H9 (cell line): ENCODE data around the gene IMMP2L. TPM values are rescaled to one million over a fixed set of nuclear protein-coding genes. Genes with fewer than 3 reads are reported as not detected.

ENCODE experiments used
- DNase-seq: peaks from one replicate; pipeline ENCODE4 v3.0.0-alpha.2; 2017
- H2AFZ ChIP-seq: one replicate; pipeline ENCODE4 v1.6.1; 2013; ENCODE audit warnings: mild to moderate bottlenecking, low read length, control low read depth, moderate library complexity
- H2AK5ac ChIP-seq: 2 replicates; pipeline ENCODE4 v1.6.1; 2013; ENCODE audit warnings: low read length, control low read depth, mixed read lengths; ENCODE audit not compliant: insufficient read length
- H2BK120ac ChIP-seq: one replicate; pipeline ENCODE4 v1.6.1; 2013; ENCODE audit warnings: low read depth, mild to moderate bottlenecking, low read length, control low read depth, inconsistent platforms; ENCODE audit not compliant: poor library complexity, severe bottlenecking
- H2BK12ac ChIP-seq: 2 replicates; pipeline ENCODE4 v1.6.1; 2013; ENCODE audit warnings: low read length, control low read depth, mixed read lengths, low read depth; ENCODE audit not compliant: insufficient read length
- H2BK15ac ChIP-seq: 2 replicates; pipeline ENCODE4 v1.6.1; 2013; ENCODE audit warnings: low read depth, low read length, control low read depth
- H2BK20ac ChIP-seq: one replicate; pipeline ENCODE4 v1.6.1; 2013; ENCODE audit warnings: low read depth, mild to moderate bottlenecking, low read length, control low read depth, inconsistent platforms; ENCODE audit not compliant: poor library complexity, severe bottlenecking
- H2BK5ac ChIP-seq: 2 replicates; pipeline ENCODE4 v1.6.1; 2013; ENCODE audit warnings: low read length, control low read depth, mixed read lengths; ENCODE audit not compliant: insufficient read length
- H3K14ac ChIP-seq: 2 replicates; pipeline ENCODE4 v1.6.1; 2013; ENCODE audit warnings: low read length, control low read depth; ENCODE audit not compliant: insufficient read depth
- H3K18ac ChIP-seq: 2 replicates; pipeline ENCODE4 v1.6.1; 2013; ENCODE audit warnings: low read depth, mild to moderate bottlenecking, mixed read lengths, low read length, control low read depth; ENCODE audit not compliant: insufficient read length
- H3K23ac ChIP-seq: 2 replicates; pipeline ENCODE4 v1.6.1; 2013; ENCODE audit warnings: low read length, control low read depth, mixed read lengths, low read depth; ENCODE audit not compliant: insufficient read length
- H3K23me2 ChIP-seq: 2 replicates; pipeline ENCODE4 v1.6.1; 2013; ENCODE audit warnings: low read depth, mild to moderate bottlenecking, mixed read lengths, low read length, control low read depth; ENCODE audit not compliant: insufficient read length, poor library complexity, severe bottlenecking
- H3K27ac ChIP-seq: 2 replicates; pipeline ENCODE4 v1.5.1; 2013; ENCODE audit warnings: low read length, control low read depth, mixed read lengths, low read depth; ENCODE audit not compliant: insufficient read length
- H3K27me3 ChIP-seq: 2 replicates; pipeline ENCODE4 v1.6.1; 2013; ENCODE audit warnings: low read length, control low read depth, inconsistent platforms; ENCODE audit not compliant: insufficient read depth
- H3K4ac ChIP-seq: 2 replicates; pipeline ENCODE4 v1.6.1; 2013; ENCODE audit warnings: low read depth, mild to moderate bottlenecking, control low read depth, inconsistent platforms, low read length, moderate library complexity
- H3K4me1 ChIP-seq: 2 replicates; pipeline ENCODE4 v1.6.1; 2013; ENCODE audit warnings: low read length, control low read depth, inconsistent platforms; ENCODE audit not compliant: insufficient read depth
- H3K4me2 ChIP-seq: 2 replicates; pipeline ENCODE4 v1.6.1; 2013; ENCODE audit warnings: low read length, control low read depth, mixed read lengths; ENCODE audit not compliant: insufficient read length, insufficient read depth
- H3K56ac ChIP-seq: 2 replicates; pipeline ENCODE4 v1.6.1; 2013; ENCODE audit warnings: low read depth, mild to moderate bottlenecking, mixed read lengths, low read length, control low read depth; ENCODE audit not compliant: insufficient read length
- H3K79me1 ChIP-seq: 2 replicates; pipeline ENCODE4 v1.6.1; 2013; ENCODE audit warnings: low read depth, mild to moderate bottlenecking, moderate library complexity, low read length, control low read depth, inconsistent platforms; ENCODE audit not compliant: insufficient read depth, poor library complexity, severe bottlenecking
- H3K79me2 ChIP-seq: 2 replicates; pipeline ENCODE4 v1.6.1; 2013; ENCODE audit warnings: low read length, control low read depth, inconsistent platforms; ENCODE audit not compliant: insufficient read depth
- H3K9ac ChIP-seq: 2 replicates; pipeline ENCODE4 v1.6.1; 2013; ENCODE audit warnings: low read length, control low read depth, mixed read lengths; ENCODE audit not compliant: insufficient read length; ENCODE audit errors: extremely low read depth
- H3K9me3 ChIP-seq: one replicate; pipeline ENCODE4 v1.6.1; 2013; ENCODE audit warnings: low read depth, low read length, inconsistent platforms; ENCODE audit not compliant: control insufficient read depth
- H3T11ph ChIP-seq: one replicate; pipeline ENCODE4 v1.6.1; 2013; ENCODE audit warnings: mild to moderate bottlenecking, low read length, control low read depth, inconsistent platforms
- H4K20me1 ChIP-seq: one replicate; pipeline ENCODE4 v1.6.1; 2013; ENCODE audit not compliant: control insufficient read depth, insufficient read length, insufficient read depth
- H4K5ac ChIP-seq: 2 replicates; pipeline ENCODE4 v1.6.1; 2013; ENCODE audit warnings: low read depth, mild to moderate bottlenecking, mixed read lengths, low read length, control low read depth; ENCODE audit not compliant: insufficient read length
- H4K8ac ChIP-seq: replicated peaks from 2 replicates; pipeline ENCODE4 v1.6.1; 2013; ENCODE audit warnings: low read length, control low read depth, mixed read lengths, low read depth; ENCODE audit not compliant: insufficient read length
- H4K91ac ChIP-seq: 2 replicates; pipeline ENCODE4 v1.6.1; 2013; ENCODE audit warnings: low read depth, mild to moderate bottlenecking, moderate library complexity, mixed read lengths, low read length, control low read depth; ENCODE audit not compliant: insufficient read length
- H3K27ac Mint-ChIP-seq, 3 experiments: 2 replicates in 2 of 3; 3 replicates in 1 of 3; pipeline ENCODE4 v1.8.0; 2020 to 2021; ENCODE audit warnings: mixed read lengths in 3 of 3, mild to moderate bottlenecking in 1 of 3, moderate library complexity in 1 of 3
- H3K27me3 Mint-ChIP-seq: 2 replicates; pipeline ENCODE4 v1.8.0; 2021; ENCODE audit warnings: low read depth, mild to moderate bottlenecking, moderate library complexity, mixed read lengths
- H3K36me3 Mint-ChIP-seq, 3 experiments: 2 replicates in 2 of 3; 3 replicates in 1 of 3; pipeline ENCODE4 v1.8.0; 2020 to 2021; ENCODE audit warnings: low read depth in 3 of 3, mixed read lengths in 3 of 3; ENCODE audit not compliant: insufficient read depth in 1 of 3
- H3K4me1 Mint-ChIP-seq, 2 experiments: 2 replicates each; pipeline ENCODE4 v1.8.0; 2020; ENCODE audit warnings: mixed read lengths in 2 of 2
- H3K4me3 Mint-ChIP-seq, 2 experiments: 2 replicates in 1 of 2; 3 replicates in 1 of 2; pipeline ENCODE4 v1.8.0; 2020 to 2021; ENCODE audit warnings: mild to moderate bottlenecking in 2 of 2, mixed read lengths in 2 of 2, moderate library complexity in 1 of 2
- H3K9me3 Mint-ChIP-seq, 2 experiments: 2 replicates in 1 of 2; 3 replicates in 1 of 2; pipeline ENCODE4 v1.8.0; 2020; ENCODE audit warnings: mild to moderate bottlenecking in 2 of 2, mixed read lengths in 2 of 2, moderate library complexity in 1 of 2
- CTCF ChIP-seq: fragments of 200-600 bp; sonication (generic); conservative IDR thresholded peaks from 3 replicates; pipeline ENCODE4 v1.8.0; 2021; ENCODE audit warnings: antibody characterized with exemption, mild to moderate bottlenecking
- WGBS: extraction: QIAGEN DNeasy Blood & Tissue Kit; methylation state at CpG from one replicate; pipeline ENCODE4 v1.1.7; 2013; ENCODE audit warnings: missing lambda C conversion rate, low lambda C conversion rate, mixed read lengths; ENCODE audit not compliant: insufficient read length; ENCODE audit errors: extremely low coverage; 5-methylcytosine and 5-hydroxymethylcytosine counted together
- total RNA-seq: library from RNA; stranded (reverse); gene quantifications from 2 replicates; pipeline ENCODE4 v1.2.1, GENCODE V29; 2021

IMMP2L gene
- total RNA-seq, 1 experiment from 2014 or later: 14.7 TPM

DNA sequence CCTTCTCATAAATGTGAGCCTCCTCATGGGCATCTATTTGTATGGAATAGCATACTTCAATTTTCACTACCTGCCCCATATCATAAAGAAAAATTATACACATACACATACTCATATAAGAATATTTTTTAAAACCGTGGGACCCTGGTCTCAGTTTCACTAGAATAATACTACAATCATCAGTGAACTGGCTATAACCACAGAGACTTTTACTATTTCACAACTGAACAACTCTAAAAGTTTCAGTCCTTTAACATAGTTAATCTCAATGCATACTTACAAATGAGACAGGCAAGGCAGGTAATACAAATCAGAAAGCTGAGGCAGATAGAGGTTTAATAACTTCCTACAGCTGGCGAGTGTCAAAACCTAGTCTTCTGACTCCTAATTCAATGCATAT is 388.3 kb downstream of the IMMP2L start:
- no peak for TF ChIP-seq CTCF
- Histone ChIP-seq H2BK15ac (no peak overlapping the region), H3K23ac (no peak overlapping the region), H3K23me2 (no peaks in the 10 kb centered on the region), H2AK5ac (no peak overlapping the region), H4K20me1 (no peaks in the 10 kb centered on the region), H3K18ac (no peak overlapping the region), H4K91ac (no peak overlapping the region), H3K27me3 (no peaks in the 10 kb centered on the region), H3K79me2 (no peaks in the 10 kb centered on the region), H2AFZ (no peak overlapping the region), H2BK12ac (no peak overlapping the region), H2BK5ac (no peak overlapping the region), H4K5ac (no peak overlapping the region), H3K4me1 (no peaks in the 10 kb centered on the region), H4K8ac (no peak overlapping the region), H3K4ac (no peak overlapping the region), H2BK20ac (no peak overlapping the region), H2BK120ac (no peak overlapping the region), H3K56ac (no peak overlapping the region), H3K9ac (no peak overlapping the region), H3K79me1 (no peaks in the 10 kb centered on the region), H3K27ac (no peak overlapping the region), H3K9me3 (no peaks in the 10 kb centered on the region), H3T11ph (no peak overlapping the region), H3K14ac (no peak overlapping the region), H3K4me2 (no peak overlapping the region)
- no peaks in the 10 kb centered on the region for H3K27me3 Mint-ChIP-seq
- H3K9me3 Mint-ChIP-seq: no peaks in the 10 kb centered on the region; a peak in 2 of 5 replicates
- no peak overlapping the region for H3K27ac Mint-ChIP-seq
- H3K4me3 Mint-ChIP-seq: no peak overlapping the region
- H3K36me3 Mint-ChIP-seq: no peaks in the 10 kb centered on the region
- DNase-seq: no peak
- H3K4me1 Mint-ChIP-seq: no peaks in the 10 kb centered on the region
- WGBS: no CpG with 5 or more reads among the region's 2 CpGs
